BLaER1 (cell line): Measurements from ENCODE around the gene UFM1.
"Not testable (repeated sequence)": the region's sequence is repeated elsewhere in the genome, so short reads cannot be mapped to it uniquely, and the experiment has no call there.

ENCODE experiments used
- H3K27ac ChIP-seq: shearing (Covaris generic); formaldehyde crosslinking; 2 replicates; pipeline ENCODE4 v1.8.1; 2022
- H3K27me3 ChIP-seq: shearing (Covaris generic); formaldehyde crosslinking; 2 replicates; pipeline ENCODE4 v1.8.1; 2022
- H3K36me3 ChIP-seq: shearing (Covaris generic); formaldehyde crosslinking; 2 replicates; pipeline ENCODE4 v1.8.1; 2022
- H3K4me1 ChIP-seq: shearing (Covaris generic); formaldehyde crosslinking; 2 replicates; pipeline ENCODE4 v1.8.1; 2022
- H3K4me2 ChIP-seq: shearing (Covaris generic); formaldehyde crosslinking; 2 replicates; pipeline ENCODE4 v1.8.1; 2022
- H3K4me3 ChIP-seq: shearing (Covaris generic); formaldehyde crosslinking; 2 replicates; pipeline ENCODE4 v1.8.1; 2022
- H3K9ac ChIP-seq: shearing (Covaris generic); formaldehyde crosslinking; 2 replicates; pipeline ENCODE4 v1.8.1; 2022
- H3K9me3 ChIP-seq: shearing (Covaris generic); formaldehyde crosslinking; 2 replicates; pipeline ENCODE4 v1.8.1; 2022
- H4K20me1 ChIP-seq: shearing (Covaris generic); formaldehyde crosslinking; 2 replicates; pipeline ENCODE4 v1.8.1; 2022
- Cebpa-rat ChIP-seq: shearing (Covaris generic); IDR thresholded peaks from 2 replicates; pipeline ENCODE4 v1.8.1; 2022

Gene UFM1

DNA sequence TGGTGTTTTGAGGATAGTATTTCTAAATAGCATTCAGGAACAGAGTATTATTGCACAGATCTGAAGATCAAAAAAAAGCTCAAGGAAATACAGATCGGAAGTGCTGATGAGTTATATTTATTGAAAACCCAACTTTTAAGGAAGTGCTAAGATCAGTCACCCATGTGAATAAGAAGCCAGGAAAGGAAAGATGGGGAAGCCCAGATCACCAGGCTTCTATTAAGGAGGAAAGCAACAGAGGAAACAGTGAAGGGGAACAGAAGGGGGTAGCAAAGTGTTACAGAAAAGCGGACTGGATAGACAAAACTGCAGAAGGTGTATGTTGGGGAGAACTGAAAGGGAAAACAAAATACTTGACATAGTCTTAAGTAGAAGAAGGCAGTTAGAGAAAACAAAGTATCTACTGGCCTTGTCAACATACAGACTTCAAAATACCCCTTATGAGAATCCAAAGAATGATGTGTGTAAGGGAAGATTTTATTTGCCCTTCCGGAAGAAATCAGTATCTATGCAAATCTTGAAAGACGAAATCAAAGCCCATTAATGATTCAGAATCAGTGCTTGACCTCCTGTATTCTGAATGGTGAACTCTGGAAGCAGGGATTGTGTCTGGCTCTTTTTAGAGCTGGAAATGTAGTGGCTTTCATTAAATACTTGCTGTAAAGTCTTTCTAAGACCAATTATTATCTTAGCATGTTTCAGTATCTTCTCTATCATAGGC, 12.1 kb downstream of the UFM1 start:
- Histone ChIP-seq H3K4me2 (peak overlapping the region; percentile 77), H3K36me3 (peaks cover 22% of the 10 kb centered on the region), H3K27me3 (no peaks in the 10 kb centered on the region), H3K4me3 (peak overlapping the region; percentile 35), H3K4me1 (peaks cover 53% of the 10 kb centered on the region), H3K9me3 (0 out of 2 replicates have a peak, but pooled peaks cover 3% of the 10 kb centered on the region), H4K20me1 (no peaks in the 10 kb centered on the region), H3K27ac (peak overlapping the region; percentile 62), H3K9ac (peak overlapping the region; percentile 47; the same call in 1 of the 2 replicates)
- no peak for TF ChIP-seq Cebpa-rat

GRCh38 chr13:38363219-38363618, 13.6 kb downstream of the UFM1 start:
- H3K9ac ChIP-seq, result no peak overlapping the region
- no peaks in the 10 kb centered on the region for H4K20me1 ChIP-seq
- no peak for TF ChIP-seq Cebpa-rat
- H3K27me3 ChIP-seq, result no peaks in the 10 kb centered on the region
- H3K4me3 ChIP-seq, result no peak overlapping the region
- 0 out of 2 replicates have a peak, but pooled peaks cover 3% of the 10 kb centered on the region for H3K9me3 ChIP-seq
- H3K36me3 ChIP-seq, result peaks cover 11% of the 10 kb centered on the region
- peaks cover 53% of the 10 kb centered on the region for H3K4me1 ChIP-seq
- H3K27ac ChIP-seq, result no peak overlapping the region
- peak overlapping the region; percentile 38 for H3K4me2 ChIP-seq

DNA sequence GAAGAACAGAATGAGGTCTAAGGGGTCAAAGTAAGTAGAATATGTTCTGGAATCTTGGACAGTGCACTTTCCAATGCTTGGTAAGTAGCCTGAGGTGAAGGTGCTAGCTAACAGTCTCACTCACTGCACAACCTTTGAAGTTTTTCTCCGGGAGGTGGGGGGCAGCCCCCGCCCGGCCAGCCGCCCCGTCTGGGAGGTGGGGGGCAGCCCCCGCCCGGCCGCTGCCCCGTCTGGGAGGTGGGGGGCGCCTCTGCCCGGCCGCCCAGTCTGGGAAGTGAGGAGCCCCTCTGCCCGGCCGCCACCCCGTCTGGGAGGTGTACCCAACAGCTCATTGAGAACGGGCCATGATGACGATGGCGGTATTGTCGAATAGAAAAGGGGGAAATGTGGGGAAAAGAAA, 14.1 kb downstream of the UFM1 start:
- H3K9ac ChIP-seq, result not testable (repeated sequence)

DNA sequence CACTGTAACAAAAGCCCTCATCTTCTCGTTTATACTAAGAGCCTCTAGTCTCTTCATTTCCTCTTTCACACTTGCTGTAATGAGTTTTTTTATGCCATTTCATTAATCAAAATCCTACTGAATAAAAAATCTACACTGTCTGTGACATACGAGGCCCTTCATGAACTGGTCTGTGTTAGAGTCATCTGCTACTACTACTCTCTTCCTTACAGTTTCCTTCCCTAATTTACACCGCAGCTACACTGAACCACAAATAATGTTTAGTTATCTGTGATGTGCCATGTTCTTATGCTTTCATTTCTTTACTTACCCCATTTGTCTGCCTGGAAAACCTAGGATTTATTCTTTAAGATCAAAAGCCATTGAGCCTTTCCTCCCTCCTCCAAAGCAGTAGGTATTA, 16.0 kb downstream of the UFM1 start:
- Histone ChIP-seq H3K9me3 (0 out of 2 replicates have a peak, but pooled peaks cover 3% of the 10 kb centered on the region), H3K36me3 (peaks cover 11% of the 10 kb centered on the region), H3K9ac (no peak overlapping the region), H4K20me1 (no peaks in the 10 kb centered on the region), H3K4me3 (no peak overlapping the region), H3K27me3 (no peaks in the 10 kb centered on the region), H3K4me2 (peak overlapping the region; percentile 29; the same call in 1 of the 2 replicates), H3K27ac (no peak overlapping the region), H3K4me1 (peaks cover 38% of the 10 kb centered on the region)
- TF ChIP-seq Cebpa-rat, result no peak

More for the DNA sequence above, 14.1 kb downstream of the UFM1 start:
- not testable (repeated sequence) for H3K27me3 ChIP-seq, H3K9me3 ChIP-seq, H3K4me3 ChIP-seq, H3K27ac ChIP-seq, H3K4me2 ChIP-seq, H4K20me1 ChIP-seq
- Histone ChIP-seq H3K36me3 (peaks cover 11% of the 10 kb centered on the region), H3K4me1 (peaks cover 53% of the 10 kb centered on the region)

GRCh38 chr13:38366954-38367645, 17.4 kb downstream of the UFM1 start:
- 0 out of 2 replicates have a peak, but pooled peaks cover 3% of the 10 kb centered on the region for H3K9me3 ChIP-seq
- H3K4me1 ChIP-seq, result peaks cover 23% of the 10 kb centered on the region
- no peaks in the 10 kb centered on the region for H3K27me3 ChIP-seq
- H3K36me3 ChIP-seq, result peaks cover 11% of the 10 kb centered on the region
- no peak overlapping the region for H3K9ac ChIP-seq
- no peak overlapping the region for H3K27ac ChIP-seq
- no peak overlapping the region for H3K4me3 ChIP-seq
- H3K4me2 ChIP-seq, result no peak overlapping the region
- H4K20me1 ChIP-seq, result no peaks in the 10 kb centered on the region
- no peak for TF ChIP-seq Cebpa-rat

DNA sequence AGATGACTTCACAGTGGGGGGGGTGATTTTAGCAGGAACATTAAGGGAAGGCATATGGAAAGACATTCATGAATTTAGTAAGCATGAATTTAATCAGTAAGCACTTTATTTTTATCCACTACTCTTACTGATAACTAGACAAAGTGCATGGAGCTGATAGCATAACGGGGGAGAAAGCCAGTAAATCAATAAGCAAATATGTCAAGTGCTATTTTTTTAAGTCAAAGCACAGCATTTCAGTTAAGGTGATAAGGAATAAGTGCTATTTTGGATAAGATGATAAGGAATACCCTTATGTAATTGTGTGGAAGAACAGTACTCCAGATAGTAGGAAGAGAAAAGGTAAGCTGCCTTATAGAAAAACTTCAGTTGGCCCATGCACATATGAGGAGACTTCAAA, 19.4 kb downstream of the UFM1 start:
- Histone ChIP-seq H3K27me3 (no peaks in the 10 kb centered on the region), H3K9me3 (no peaks in the 10 kb centered on the region), H3K4me1 (peaks cover 10% of the 10 kb centered on the region), H3K4me2 (no peak overlapping the region), H3K4me3 (no peak overlapping the region), H4K20me1 (no peaks in the 10 kb centered on the region), H3K36me3 (no peaks in the 10 kb centered on the region), H3K9ac (no peak overlapping the region), H3K27ac (no peak overlapping the region)
- TF ChIP-seq Cebpa-rat, result no peak

DNA sequence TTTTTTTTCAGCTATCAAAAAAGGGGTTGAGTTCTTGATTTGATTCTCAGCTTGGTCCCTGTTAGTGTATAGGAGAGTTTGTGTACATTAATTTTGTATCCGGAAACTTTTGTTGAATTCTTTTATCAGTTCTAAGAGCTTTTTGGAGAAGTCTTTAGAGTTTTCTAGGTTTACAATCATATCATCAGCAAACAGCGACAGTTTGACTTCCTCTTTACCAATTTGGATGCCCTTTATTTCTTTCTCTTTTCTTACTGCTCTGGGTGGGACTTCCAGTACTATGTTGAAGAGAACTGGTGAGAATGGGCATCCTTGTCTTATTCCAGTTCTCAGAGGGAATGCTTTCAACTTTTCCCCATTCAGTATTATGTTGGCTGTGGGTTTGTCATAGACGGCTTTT, 20.4 kb downstream of the UFM1 start:
- not testable (repeated sequence) for H3K9me3 ChIP-seq, H3K4me2 ChIP-seq, H3K27me3 ChIP-seq, H3K4me3 ChIP-seq, H3K36me3 ChIP-seq, H4K20me1 ChIP-seq, H3K4me1 ChIP-seq, H3K9ac ChIP-seq, H3K27ac ChIP-seq

GRCh38 chr13:38372820-38373383, 23.3 kb downstream of the UFM1 start:
- no peak overlapping the region for H3K9ac ChIP-seq
- H3K27me3 ChIP-seq, result no peaks in the 10 kb centered on the region
- peaks cover 10% of the 10 kb centered on the region for H3K4me1 ChIP-seq
- H3K9me3 ChIP-seq, result no peaks in the 10 kb centered on the region; the same call in 1 of the 2 replicates
- no peaks in the 10 kb centered on the region for H3K36me3 ChIP-seq
- no peaks in the 10 kb centered on the region for H4K20me1 ChIP-seq
- no peak overlapping the region for H3K27ac ChIP-seq
- TF ChIP-seq Cebpa-rat, result no peak
- no peak overlapping the region for H3K4me2 ChIP-seq
- no peak overlapping the region for H3K4me3 ChIP-seq

- H3K36me3 ChIP-seq, result no peaks in the 10 kb centered on the region
- H3K9me3 ChIP-seq, result no peaks in the 10 kb centered on the region; the same call in 1 of the 2 replicates
- no peaks in the 10 kb centered on the region for H3K27me3 ChIP-seq
- H4K20me1 ChIP-seq, result no peaks in the 10 kb centered on the region
- H3K9ac ChIP-seq, result no peak overlapping the region
- peaks cover 10% of the 10 kb centered on the region for H3K4me1 ChIP-seq
- no peak overlapping the region for H3K4me3 ChIP-seq
- TF ChIP-seq Cebpa-rat, result no peak
- H3K27ac ChIP-seq, result no peak overlapping the region
- H3K4me2 ChIP-seq, result peak overlapping the region; percentile 23; the same call in 1 of the 2 replicates
These were observed 26.9 kb downstream of the UFM1 start for GRCh38 chr13:38376546-38376945.

GRCh38 chr13:38381890-38382289, 32.2 kb downstream of the UFM1 start:
- Histone ChIP-seq H3K9me3 (no peaks in the 10 kb centered on the region), H3K4me3 (no peak overlapping the region), H3K27ac (no peak overlapping the region), H3K9ac (no peak overlapping the region), H3K27me3 (no peaks in the 10 kb centered on the region), H4K20me1 (no peaks in the 10 kb centered on the region), H3K36me3 (no peaks in the 10 kb centered on the region), H3K4me2 (no peak overlapping the region), H3K4me1 (peaks cover under 1% of the 10 kb centered on the region)
- TF ChIP-seq Cebpa-rat, result no peak
